Sigmoid colon (tissue), 7 donors: ENCODE results near the gene RAI2. TPM values are rescaled to one million over a fixed set of nuclear protein-coding genes. Genes with fewer than 3 reads are reported as not detected.

Experiments used
- DNase-seq: peaks from one replicate; pipeline ENCODE4 v3.0.0-alpha.2; 2019
- H3K27ac ChIP-seq, 4 donors: fragments of 200-600 bp; sonication (generic); one replicate each; pipeline ENCODE4 v1.5.1; 2016 to 2019; ENCODE audit warnings: mild to moderate bottlenecking in 1 of 4
- H3K27me3 ChIP-seq, 3 donors: fragments of 200-600 bp; sonication (generic); one replicate each; pipeline ENCODE4 v1.5.1; 2019; ENCODE audit warnings: mild to moderate bottlenecking in 1 of 3
- H3K36me3 ChIP-seq, 4 donors: fragments of 200-600 bp; sonication (generic); one replicate each; pipeline ENCODE4 v1.5.1; 2016 to 2019
- H3K4me1 ChIP-seq, 4 donors: fragments of 200-600 bp; sonication (generic); one replicate each; pipeline ENCODE4 v1.5.1; 2017 to 2019
- H3K4me3 ChIP-seq, 4 donors: fragments of 200-600 bp; sonication (generic); one replicate each; pipeline ENCODE4 v1.5.1; 2017 to 2019; ENCODE audit warnings: mild to moderate bottlenecking in 2 of 4, moderate library complexity in 1 of 4
- H3K9me3 ChIP-seq, 4 donors: fragments of 200-600 bp in 3 of 4; sonication (generic) in 3 of 4; one replicate each; pipeline versions ENCODE4 v1.5.1 to v1.6.1; 2013 to 2019
- EP300 ChIP-seq, 4 donors: sonication (generic); formaldehyde crosslinking; IDR thresholded peaks; one replicate each; pipeline ENCODE4 v1.6.1; 2017; ENCODE audit warnings: antibody characterized with exemption in 4 of 4
- POLR2A ChIP-seq, 2 donors: fragments of 450-650 bp; IDR thresholded peaks; one replicate each; pipeline ENCODE4 v1.6.1; 2016; ENCODE audit warnings: antibody characterized with exemption in 2 of 2, mild to moderate bottlenecking in 2 of 2, moderate library complexity in 2 of 2
- POLR2AphosphoS5 ChIP-seq, 4 donors: sonication (generic); formaldehyde crosslinking; IDR thresholded peaks; one replicate each; pipeline ENCODE4 v1.6.1; 2017; ENCODE audit warnings: antibody characterized with exemption in 4 of 4
- WGBS, 2 donors: extraction: QIAGEN DNeasy Blood & Tissue Kit; methylation state at CpG; one replicate each; pipeline ENCODE4 v1.1.7; 2013; 5-methylcytosine and 5-hydroxymethylcytosine counted together
- intact Hi-C: fragments of 100-400 bp; cut with DNase I; formaldehyde crosslinking; loops from one replicate; pipeline ENCODE4 v1.15.1; 2023
- polyA plus RNA-seq, 3 donors: library from polyadenylated mRNA; stranded (reverse); fragments of 200-250 nt; gene quantifications; one replicate each; pipeline ENCODE4 v1.2.3, GENCODE V29; 2013
- total RNA-seq, 4 donors: library from RNA; depleted of rRNA; stranded (reverse); fragments of >200 nt; gene quantifications; one replicate each; pipeline ENCODE4 v1.1.0, GENCODE V29; 2016
- TF ChIP-seq, protein P1 (sequence below), 4 experiments: fragments of 450-650 bp in 3 of 4; fragments of 200-600 bp in 1 of 4; IDR thresholded peaks; one replicate each; pipeline ENCODE4 v1.5.1; 2016 to 2019; ENCODE audit warnings: antibody characterized with exemption in 4 of 4, mild to moderate bottlenecking in 3 of 4, moderate library complexity in 2 of 4
- donor health status: healthy with polysubstance abuse.
- donor health status: Bipolar disorder and iron deficiency.
- donor health status: healthy.

RAI2 gene
- total RNA-seq = 10 to 100 TPM; 11.8 to 26.0 (median 21.7) TPM
- polyA plus RNA-seq = 10 to 100 TPM in 2 of 3 donors, 1 to 10 TPM in 1; 3.7 to 24.6 (median 10.2) TPM

DNA sequence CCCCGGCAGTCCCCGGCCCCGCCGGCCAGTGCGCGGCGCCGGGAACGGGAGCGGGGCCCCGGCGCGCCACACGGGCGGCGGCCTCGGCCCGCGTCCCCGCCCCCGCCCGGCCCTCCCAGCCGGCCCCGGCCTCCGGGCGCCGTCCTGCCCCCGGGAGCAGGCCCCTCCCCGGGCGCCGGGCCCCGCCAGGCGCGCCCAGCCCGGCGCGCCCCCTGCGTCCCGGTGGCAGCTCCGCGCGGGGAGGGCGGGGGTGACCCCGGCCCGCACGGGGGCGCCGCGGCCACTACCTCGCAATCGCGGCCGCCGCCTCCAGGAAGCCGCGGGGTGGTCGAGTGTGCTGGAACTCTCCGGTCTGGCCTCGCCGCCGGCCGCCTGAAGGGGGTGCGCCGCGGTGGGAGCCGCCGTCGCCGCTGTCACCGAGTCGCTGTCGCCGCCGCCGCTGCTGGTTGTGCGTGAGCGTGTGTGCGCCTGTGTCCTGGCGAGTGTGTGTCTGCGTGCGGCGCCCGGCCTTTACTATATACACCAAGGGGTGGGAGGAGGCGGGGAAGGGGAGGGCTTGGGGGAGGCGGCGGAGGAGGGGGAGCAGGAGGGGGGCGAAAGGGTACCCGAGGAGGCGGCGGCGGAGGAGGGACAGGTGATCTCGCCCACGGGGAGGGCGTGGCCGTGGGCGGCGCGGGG lies at the start of gene RAI2:
RAI2 (minus strand) TSS at position 488 of the 678 bp plus-strand sequence. CDS start 59,288 bp downstream, outside the sequence.
- TF ChIP-seq POLR2AphosphoS5 (IDR thresholded peaks at IDR 0.05) = peak; percentile 13 to 61 (median 52)
- TF ChIP-seq, protein P1, sequence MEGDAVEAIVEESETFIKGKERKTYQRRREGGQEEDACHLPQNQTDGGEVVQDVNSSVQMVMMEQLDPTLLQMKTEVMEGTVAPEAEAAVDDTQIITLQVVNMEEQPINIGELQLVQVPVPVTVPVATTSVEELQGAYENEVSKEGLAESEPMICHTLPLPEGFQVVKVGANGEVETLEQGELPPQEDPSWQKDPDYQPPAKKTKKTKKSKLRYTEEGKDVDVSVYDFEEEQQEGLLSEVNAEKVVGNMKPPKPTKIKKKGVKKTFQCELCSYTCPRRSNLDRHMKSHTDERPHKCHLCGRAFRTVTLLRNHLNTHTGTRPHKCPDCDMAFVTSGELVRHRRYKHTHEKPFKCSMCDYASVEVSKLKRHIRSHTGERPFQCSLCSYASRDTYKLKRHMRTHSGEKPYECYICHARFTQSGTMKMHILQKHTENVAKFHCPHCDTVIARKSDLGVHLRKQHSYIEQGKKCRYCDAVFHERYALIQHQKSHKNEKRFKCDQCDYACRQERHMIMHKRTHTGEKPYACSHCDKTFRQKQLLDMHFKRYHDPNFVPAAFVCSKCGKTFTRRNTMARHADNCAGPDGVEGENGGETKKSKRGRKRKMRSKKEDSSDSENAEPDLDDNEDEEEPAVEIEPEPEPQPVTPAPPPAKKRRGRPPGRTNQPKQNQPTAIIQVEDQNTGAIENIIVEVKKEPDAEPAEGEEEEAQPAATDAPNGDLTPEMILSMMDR (IDR thresholded peaks at IDR 0.05) = no peak
- no peak for TF ChIP-seq EP300 (IDR thresholded peaks at IDR 0.05)
- peaks cover 0 to 9% (median 2%) of the 10 kb centered on the region in 4 donors for H3K4me1 ChIP-seq
- H3K36me3 ChIP-seq = no peaks in the 10 kb centered on the region
- intact Hi-C loops = no loop called here
- H3K9me3 ChIP-seq = no peaks in the 10 kb centered on the region
- H3K27ac ChIP-seq = peak within 1 kb of the TSS; percentile 73 to 76 (median 73)
- H3K27me3 ChIP-seq = peaks cover 0 to 3% (median 0%) of the 10 kb centered on the region in 3 donors
- H3K4me3 ChIP-seq = peak within 1 kb of the TSS; percentile 61 to 62 (median 62)
- DNase-seq = peak; percentile 72
- 1% methylated on average over 98 of the region's 98 CpGs for WGBS, 2 donors

DNA sequence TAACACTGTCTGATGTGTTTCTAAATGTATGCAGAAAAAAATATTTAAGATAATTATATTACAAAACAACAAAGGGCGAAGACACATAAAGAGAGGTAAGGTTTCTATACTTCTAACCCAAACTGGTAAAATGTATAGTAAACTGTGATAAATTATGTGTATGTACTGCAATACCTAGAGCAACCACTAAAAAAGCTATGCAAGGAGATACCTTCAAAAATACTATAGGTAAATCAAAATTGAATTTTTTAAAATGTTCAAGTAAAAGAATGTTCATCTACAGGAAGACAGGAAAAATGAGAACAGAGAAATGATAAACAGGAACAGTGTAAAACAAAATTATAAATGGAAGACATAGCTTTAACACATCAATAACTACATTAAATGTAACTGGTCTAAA lies 27.3 kb upstream of the RAI2 start:
- peaks cover 0 to 3% (median 0%) of the 10 kb centered on the region in 3 donors for H3K27me3 ChIP-seq

DNA sequence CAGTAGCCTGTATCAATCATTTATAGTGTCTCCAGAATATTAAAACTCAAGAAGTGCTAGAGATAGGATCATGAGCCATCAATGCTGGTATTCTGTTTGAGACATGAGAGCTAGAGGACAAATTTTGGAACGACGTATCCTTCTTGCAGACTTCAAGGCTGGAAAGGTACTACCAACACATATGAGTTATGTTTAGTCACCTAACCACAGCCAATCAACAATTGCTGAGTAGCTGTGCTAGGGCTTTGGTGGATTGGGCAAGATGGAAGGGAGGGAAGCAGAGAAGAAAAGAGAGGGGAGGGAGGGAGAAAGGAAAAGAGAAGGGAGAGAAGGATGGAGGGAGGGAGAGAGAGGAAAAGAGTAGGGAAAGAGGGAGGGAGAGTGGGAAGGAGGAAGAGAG lies 21.6 kb upstream of the RAI2 start:
- Histone ChIP-seq H3K27ac (no peak overlapping the region), H3K9me3 (no peaks in the 10 kb centered on the region), H3K36me3 (no peaks in the 10 kb centered on the region), H3K4me3 (no peak overlapping the region), H3K27me3 (no peaks in the 10 kb centered on the region), H3K4me1 (no peaks in the 10 kb centered on the region)
- no peak for TF ChIP-seq POLR2A (IDR thresholded peaks at IDR 0.05)
- TF ChIP-seq, protein P1 (IDR thresholded peaks at IDR 0.05) = no peak
- TF ChIP-seq POLR2AphosphoS5 (IDR thresholded peaks at IDR 0.05) = no peak
- TF ChIP-seq EP300 (IDR thresholded peaks at IDR 0.05) = no peak
- intact Hi-C loops = no loop called here
- 90 to 92% methylated on average over 2 of the region's 2 CpGs for WGBS, 2 donors
- DNase-seq = no peak

More for the DNA sequence above, 27.3 kb upstream of the RAI2 start:
- H3K9me3 ChIP-seq = no peaks in the 10 kb centered on the region
- WGBS, 2 donors = 100% methylated on average over 1 of the region's 1 CpG
- H3K4me3 ChIP-seq = no peak overlapping the region
- no peak for TF ChIP-seq POLR2AphosphoS5 (IDR thresholded peaks at IDR 0.05)
- TF ChIP-seq EP300 (IDR thresholded peaks at IDR 0.05) = no peak
- no peak for TF ChIP-seq POLR2A (IDR thresholded peaks at IDR 0.05)
- TF ChIP-seq, protein P1 (IDR thresholded peaks at IDR 0.05) = no peak
- H3K36me3 ChIP-seq = no peaks in the 10 kb centered on the region
- H3K4me1 ChIP-seq = no peaks in the 10 kb centered on the region
- intact Hi-C loops = no loop called here
- no peak overlapping the region for H3K27ac ChIP-seq
- no peak for DNase-seq

DNA sequence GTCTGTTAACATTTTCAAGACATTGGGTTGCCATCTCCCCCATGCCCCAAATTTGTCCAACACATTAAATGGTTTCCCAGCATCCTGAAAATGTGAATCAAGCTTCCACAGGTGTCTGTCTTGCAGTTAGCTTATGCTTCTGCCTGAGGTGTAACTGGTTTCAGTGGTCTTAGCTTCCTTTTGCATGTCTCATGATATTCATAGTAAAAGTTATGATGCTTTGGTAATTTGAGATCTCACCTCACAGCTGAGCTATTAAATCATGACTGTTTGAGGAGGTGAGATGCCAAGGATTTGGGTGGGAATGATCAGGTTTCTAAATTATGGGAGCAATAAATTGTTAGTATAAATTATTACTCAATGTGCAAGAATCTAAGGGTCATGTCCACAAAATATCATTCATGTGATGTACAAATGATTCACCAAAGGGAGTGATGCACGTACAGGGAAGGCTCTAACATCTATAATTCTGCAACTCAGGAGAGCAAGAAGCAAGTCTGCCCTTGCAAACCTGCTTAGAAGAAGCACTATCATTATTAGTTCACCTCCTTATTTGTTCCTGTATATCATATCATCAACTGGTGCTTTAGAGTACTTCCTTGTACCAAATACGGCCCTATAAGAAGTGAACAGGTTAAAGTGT lies 17.1 kb upstream of the RAI2 start:
- DNase-seq = no peak
- intact Hi-C loops = no loop called here
- H3K36me3 ChIP-seq = no peaks in the 10 kb centered on the region
- no peak overlapping the region for H3K27ac ChIP-seq
- H3K27me3 ChIP-seq = no peaks in the 10 kb centered on the region
- no peaks in the 10 kb centered on the region for H3K4me1 ChIP-seq
- H3K9me3 ChIP-seq = no peaks in the 10 kb centered on the region
- WGBS, 2 donors = 76 to 83% methylated on average over 2 of the region's 2 CpGs
- no peak overlapping the region for H3K4me3 ChIP-seq
- TF ChIP-seq, protein P1 (IDR thresholded peaks at IDR 0.05) = no peak
- no peak for TF ChIP-seq POLR2A (IDR thresholded peaks at IDR 0.05)
- TF ChIP-seq POLR2AphosphoS5 (IDR thresholded peaks at IDR 0.05) = no peak
- TF ChIP-seq EP300 (IDR thresholded peaks at IDR 0.05) = no peak
